Measurements from ENCODE around the gene PTHLH.

Gene PTHLH

GRCh38 chr12:27946421-27946820, 26.1 kb downstream of the PTHLH start:
- DNase-seq (ENCODE audit: low read depth, low spot score), result no peak
- no peak overlapping the region for H3K9ac ChIP-seq (ENCODE audit: insufficient read length, low read depth)
- H3K36me3 ChIP-seq (ENCODE audit: insufficient read depth, insufficient read length, low read length), result no peaks in the 10 kb centered on the region
- no peak overlapping the region for H3K4me3 ChIP-seq (ENCODE audit: insufficient read length, low read depth)
- TF ChIP-seq YY1 (IDR thresholded peaks at IDR 0.05; ENCODE audit: insufficient read depth, insufficient read length), result no peak
- TF ChIP-seq ZNF274 (IDR thresholded peaks at IDR 0.05; ENCODE audit: low read depth, low read length), result no peak
- TF ChIP-seq SUZ12 (IDR thresholded peaks at IDR 0.05; ENCODE audit: extremely low read depth, insufficient read depth, insufficient read length), result no peak
- no peaks in the 10 kb centered on the region for H3K9me3 ChIP-seq (ENCODE audit: insufficient read depth, low read length)
- no peaks in the 10 kb centered on the region for H3K4me1 ChIP-seq (ENCODE audit: insufficient read depth, insufficient read length)
- no peaks in the 10 kb centered on the region for H3K27me3 ChIP-seq (ENCODE audit: insufficient read depth, insufficient read length)

DNA sequence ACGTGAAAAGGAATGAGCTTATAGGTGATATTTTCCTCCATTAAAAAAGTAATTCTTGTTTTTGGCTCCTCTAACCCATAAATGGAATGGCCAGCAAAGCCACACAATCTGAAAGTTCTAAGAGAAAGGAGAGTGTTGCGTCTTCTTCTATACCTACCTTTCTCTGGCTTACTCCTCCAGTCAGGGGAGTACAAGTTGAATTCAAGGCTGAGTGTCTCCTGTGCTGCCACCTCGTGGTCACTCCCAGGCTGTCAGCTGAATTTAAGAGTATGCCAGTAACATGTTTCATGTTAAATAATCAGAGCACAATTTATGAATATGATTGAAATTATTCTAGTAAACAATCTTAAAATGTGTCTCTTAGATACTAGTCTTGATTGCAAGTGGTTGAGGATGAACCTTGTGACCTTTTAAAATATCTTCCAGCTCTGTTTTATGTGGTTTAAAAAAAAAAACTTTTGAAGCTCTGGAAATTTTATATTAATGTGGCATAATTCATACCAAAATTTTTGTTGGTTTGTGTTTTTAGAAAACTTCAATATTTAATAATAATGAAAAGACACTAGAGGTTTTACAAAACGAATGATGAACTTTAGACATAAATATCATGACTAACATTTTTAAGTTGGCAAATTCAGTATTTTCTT, 31.7 kb downstream of the PTHLH start:
- no peak for TF ChIP-seq YY1 (IDR thresholded peaks at IDR 0.05; ENCODE audit: insufficient read depth, insufficient read length)
- DNase-seq (ENCODE audit: low read depth, low spot score), result peak; percentile 94
- no peaks in the 10 kb centered on the region for H3K9me3 ChIP-seq (ENCODE audit: insufficient read depth, low read length)
- no peak overlapping the region for H3K9ac ChIP-seq (ENCODE audit: insufficient read length, low read depth)
- no peaks in the 10 kb centered on the region for H3K36me3 ChIP-seq (ENCODE audit: insufficient read depth, insufficient read length, low read length)
- H3K4me1 ChIP-seq (ENCODE audit: insufficient read depth, insufficient read length), result no peaks in the 10 kb centered on the region
- H3K4me3 ChIP-seq (ENCODE audit: insufficient read length, low read depth), result no peak overlapping the region
- H3K27me3 ChIP-seq (ENCODE audit: insufficient read depth, insufficient read length), result no peaks in the 10 kb centered on the region

- TF ChIP-seq ZNF274 (IDR thresholded peaks at IDR 0.05; ENCODE audit: low read depth, low read length) (no peak), YY1 (IDR thresholded peaks at IDR 0.05; ENCODE audit: insufficient read depth, insufficient read length) (no peak), SUZ12 (IDR thresholded peaks at IDR 0.05; ENCODE audit: extremely low read depth, insufficient read depth, insufficient read length) (no peak)
- Histone ChIP-seq H3K4me1 (ENCODE audit: insufficient read depth, insufficient read length) (no peaks in the 10 kb centered on the region), H3K27me3 (ENCODE audit: insufficient read depth, insufficient read length) (no peaks in the 10 kb centered on the region), H3K36me3 (ENCODE audit: insufficient read depth, insufficient read length, low read length) (no peaks in the 10 kb centered on the region), H3K9me3 (ENCODE audit: insufficient read depth, low read length) (no peaks in the 10 kb centered on the region), H3K4me3 (ENCODE audit: insufficient read length, low read depth) (no peak overlapping the region), H3K9ac (ENCODE audit: insufficient read length, low read depth) (no peak overlapping the region)
- no peak for DNase-seq (ENCODE audit: low read depth, low spot score)
Observed at GRCh38 chr12:27940245-27940644, 32.3 kb downstream of the PTHLH start.

GRCh38 chr12:27937768-27938167, 34.8 kb downstream of the PTHLH start:
- DNase-seq (ENCODE audit: low read depth, low spot score), result no peak
- no peak for TF ChIP-seq ZNF274 (IDR thresholded peaks at IDR 0.05; ENCODE audit: low read depth, low read length)
- no peak for TF ChIP-seq YY1 (IDR thresholded peaks at IDR 0.05; ENCODE audit: insufficient read depth, insufficient read length)
- no peak for TF ChIP-seq SUZ12 (IDR thresholded peaks at IDR 0.05; ENCODE audit: extremely low read depth, insufficient read depth, insufficient read length)
- Histone ChIP-seq H3K36me3 (ENCODE audit: insufficient read depth, insufficient read length, low read length) (no peaks in the 10 kb centered on the region), H3K27me3 (ENCODE audit: insufficient read depth, insufficient read length) (no peaks in the 10 kb centered on the region), H3K9ac (ENCODE audit: insufficient read length, low read depth) (no peak overlapping the region), H3K4me3 (ENCODE audit: insufficient read length, low read depth) (no peak overlapping the region), H3K9me3 (ENCODE audit: insufficient read depth, low read length) (no peaks in the 10 kb centered on the region), H3K4me1 (ENCODE audit: insufficient read depth, insufficient read length) (no peaks in the 10 kb centered on the region)

DNA sequence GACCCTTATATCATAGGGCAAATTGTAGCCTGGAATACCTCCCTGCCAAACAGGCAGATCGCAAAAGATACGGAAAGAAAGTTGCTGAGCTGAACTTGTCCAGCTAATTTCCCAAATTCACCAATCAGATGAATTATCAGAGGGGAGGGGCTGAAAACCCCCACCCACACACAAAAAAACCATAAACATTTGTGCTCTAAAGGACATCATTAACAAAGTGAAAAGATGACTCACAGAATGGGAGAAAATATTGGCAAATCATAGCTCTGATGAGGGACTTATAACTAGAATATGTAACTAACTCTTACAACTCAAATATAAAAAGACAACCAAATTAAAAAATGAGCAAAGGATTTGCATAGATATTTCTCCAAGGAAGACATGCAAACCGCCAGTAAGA, 36.3 kb downstream of the PTHLH start:
- TF ChIP-seq SUZ12 (IDR thresholded peaks at IDR 0.05; ENCODE audit: extremely low read depth, insufficient read depth, insufficient read length), result no peak
- no peak for TF ChIP-seq ZNF274 (IDR thresholded peaks at IDR 0.05; ENCODE audit: low read depth, low read length)
- no peak for TF ChIP-seq YY1 (IDR thresholded peaks at IDR 0.05; ENCODE audit: insufficient read depth, insufficient read length)
- Histone ChIP-seq H3K27me3 (ENCODE audit: insufficient read depth, insufficient read length) (no peaks in the 10 kb centered on the region), H3K4me1 (ENCODE audit: insufficient read depth, insufficient read length) (no peaks in the 10 kb centered on the region), H3K9ac (ENCODE audit: insufficient read length, low read depth) (no peak overlapping the region), H3K9me3 (ENCODE audit: insufficient read depth, low read length) (no peaks in the 10 kb centered on the region), H3K36me3 (ENCODE audit: insufficient read depth, insufficient read length, low read length) (no peaks in the 10 kb centered on the region), H3K4me3 (ENCODE audit: insufficient read length, low read depth) (no peak overlapping the region)
- no peak for DNase-seq (ENCODE audit: low read depth, low spot score)

DNA sequence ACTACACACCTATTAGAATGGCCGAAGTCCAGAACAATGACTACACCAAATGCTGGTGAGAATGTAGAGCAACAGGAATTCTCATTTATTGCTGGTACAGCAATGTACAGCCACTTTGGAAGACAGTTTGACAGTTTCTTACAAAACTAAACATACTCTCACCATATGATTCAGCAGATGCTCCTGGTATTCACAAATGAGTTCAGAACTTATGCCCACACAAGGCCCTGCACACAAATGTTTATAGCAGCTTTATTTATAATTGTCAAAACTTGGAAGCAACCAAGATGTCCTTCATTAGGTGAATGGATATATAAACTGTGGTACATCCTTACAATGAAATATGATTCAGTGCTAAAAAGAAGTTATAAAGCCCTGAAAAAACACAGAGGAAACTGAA, 38.3 kb downstream of the PTHLH start:
- no peaks in the 10 kb centered on the region for H3K9me3 ChIP-seq (ENCODE audit: insufficient read depth, low read length)
- H3K36me3 ChIP-seq (ENCODE audit: insufficient read depth, insufficient read length, low read length), result no peaks in the 10 kb centered on the region
- no peak overlapping the region for H3K9ac ChIP-seq (ENCODE audit: insufficient read length, low read depth)
- DNase-seq (ENCODE audit: low read depth, low spot score), result no peak
- no peak for TF ChIP-seq ZNF274 (IDR thresholded peaks at IDR 0.05; ENCODE audit: low read depth, low read length)
- TF ChIP-seq YY1 (IDR thresholded peaks at IDR 0.05; ENCODE audit: insufficient read depth, insufficient read length), result no peak
- no peak for TF ChIP-seq SUZ12 (IDR thresholded peaks at IDR 0.05; ENCODE audit: extremely low read depth, insufficient read depth, insufficient read length)
- no peaks in the 10 kb centered on the region for H3K4me1 ChIP-seq (ENCODE audit: insufficient read depth, insufficient read length)
- H3K27me3 ChIP-seq (ENCODE audit: insufficient read depth, insufficient read length), result no peaks in the 10 kb centered on the region
- H3K4me3 ChIP-seq (ENCODE audit: insufficient read length, low read depth), result no peak overlapping the region

DNA sequence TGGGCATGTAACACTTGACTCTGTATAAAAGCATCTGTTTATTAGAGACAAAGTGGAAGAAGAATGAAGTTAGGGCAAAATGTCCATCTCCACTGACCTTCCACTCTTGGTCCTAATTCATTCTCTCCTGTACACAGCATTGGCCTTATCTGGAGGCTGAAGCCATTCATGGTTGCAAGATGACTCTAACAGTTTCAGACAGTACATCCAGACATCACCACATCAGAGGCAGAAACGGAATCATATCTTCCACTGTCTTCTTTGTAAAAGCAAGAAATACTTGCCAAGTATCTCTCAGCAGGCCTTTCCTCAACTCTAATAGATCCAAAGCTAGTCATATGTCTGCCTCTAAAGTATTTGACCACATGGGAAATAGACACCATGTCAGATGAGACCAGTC, 41.1 kb downstream of the PTHLH start:
- H3K27me3 ChIP-seq (ENCODE audit: insufficient read depth, insufficient read length), result no peaks in the 10 kb centered on the region
- no peak for TF ChIP-seq ZNF274 (IDR thresholded peaks at IDR 0.05; ENCODE audit: low read depth, low read length)
- no peaks in the 10 kb centered on the region for H3K9me3 ChIP-seq (ENCODE audit: insufficient read depth, low read length)
- H3K9ac ChIP-seq (ENCODE audit: insufficient read length, low read depth), result no peak overlapping the region
- no peaks in the 10 kb centered on the region for H3K4me1 ChIP-seq (ENCODE audit: insufficient read depth, insufficient read length)
- H3K36me3 ChIP-seq (ENCODE audit: insufficient read depth, insufficient read length, low read length), result no peaks in the 10 kb centered on the region
- no peak for DNase-seq (ENCODE audit: low read depth, low spot score)
- H3K4me3 ChIP-seq (ENCODE audit: insufficient read length, low read depth), result no peak overlapping the region

- H3K4me1 ChIP-seq (ENCODE audit: insufficient read depth, insufficient read length), result no peaks in the 10 kb centered on the region
- no peak for DNase-seq (ENCODE audit: low read depth, low spot score)
- H3K27me3 ChIP-seq (ENCODE audit: insufficient read depth, insufficient read length), result no peaks in the 10 kb centered on the region
- no peaks in the 10 kb centered on the region for H3K9me3 ChIP-seq (ENCODE audit: insufficient read depth, low read length)
- no peak overlapping the region for H3K4me3 ChIP-seq (ENCODE audit: insufficient read length, low read depth)
- no peaks in the 10 kb centered on the region for H3K36me3 ChIP-seq (ENCODE audit: insufficient read depth, insufficient read length, low read length)
- TF ChIP-seq YY1 (IDR thresholded peaks at IDR 0.05; ENCODE audit: insufficient read depth, insufficient read length) (no peak), SUZ12 (IDR thresholded peaks at IDR 0.05; ENCODE audit: extremely low read depth, insufficient read depth, insufficient read length) (no peak), ZNF274 (IDR thresholded peaks at IDR 0.05; ENCODE audit: low read depth, low read length) (no peak)
- H3K9ac ChIP-seq (ENCODE audit: insufficient read length, low read depth), result no peak overlapping the region
Observed at GRCh38 chr12:27927347-27927746, 45.2 kb downstream of the PTHLH start.

All from NT2/D1 (cell line).